ENCODE data around the gene CDC25A.

Gene CDC25A

DNA sequence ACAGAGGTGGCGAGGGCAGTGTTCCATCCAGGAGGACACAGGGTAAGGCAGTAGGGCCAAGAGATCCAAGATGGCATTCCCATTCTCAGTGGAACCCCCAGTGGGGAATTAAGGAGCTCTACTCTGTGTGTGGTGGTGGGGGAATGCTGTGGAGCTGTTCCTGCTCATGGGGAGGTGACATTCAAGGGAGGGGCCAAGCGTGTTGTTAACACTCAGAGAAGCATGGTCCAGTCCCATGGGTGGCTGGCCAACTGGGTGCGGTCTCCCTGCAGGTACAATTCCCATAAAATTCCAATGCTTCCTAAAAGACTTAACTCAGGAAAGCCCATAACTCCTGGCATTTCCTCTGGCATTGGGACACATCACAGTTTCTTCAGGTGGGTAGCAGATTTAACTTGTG is 37.4 kb upstream of the CDC25A start:
- ATAC-seq, result no peak
- no peak for TF ChIP-seq ZC3H10 (CRISPR knock-in tag; IDR thresholded peaks at IDR 0.05)
- no peak for TF ChIP-seq ZFP30 (CRISPR knock-in tag; IDR thresholded peaks at IDR 0.05)
- no peak for TF ChIP-seq ZNF8 (CRISPR knock-in tag; IDR thresholded peaks at IDR 0.05)
- TF ChIP-seq ESRRG (CRISPR knock-in tag; IDR thresholded peaks at IDR 0.05), result no peak
- no peak for TF ChIP-seq ARNTL (CRISPR knock-in tag; IDR thresholded peaks at IDR 0.05; ENCODE audit: borderline replicate concordance, low read depth)
- TF ChIP-seq, protein P1, sequence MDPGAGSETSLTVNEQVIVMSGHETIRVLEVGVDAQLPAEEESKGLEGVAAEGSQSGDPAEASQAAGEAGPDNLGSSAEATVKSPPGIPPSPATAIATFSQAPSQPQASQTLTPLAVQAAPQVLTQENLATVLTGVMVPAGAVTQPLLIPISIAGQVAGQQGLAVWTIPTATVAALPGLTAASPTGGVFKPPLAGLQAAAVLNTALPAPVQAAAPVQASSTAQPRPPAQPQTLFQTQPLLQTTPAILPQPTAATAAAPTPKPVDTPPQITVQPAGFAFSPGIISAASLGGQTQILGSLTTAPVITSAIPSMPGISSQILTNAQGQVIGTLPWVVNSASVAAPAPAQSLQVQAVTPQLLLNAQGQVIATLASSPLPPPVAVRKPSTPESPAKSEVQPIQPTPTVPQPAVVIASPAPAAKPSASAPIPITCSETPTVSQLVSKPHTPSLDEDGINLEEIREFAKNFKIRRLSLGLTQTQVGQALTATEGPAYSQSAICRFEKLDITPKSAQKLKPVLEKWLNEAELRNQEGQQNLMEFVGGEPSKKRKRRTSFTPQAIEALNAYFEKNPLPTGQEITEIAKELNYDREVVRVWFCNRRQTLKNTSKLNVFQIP (CRISPR knock-in tag; IDR thresholded peaks at IDR 0.05; ENCODE audit: borderline replicate concordance, low read depth), result no peak
- no peak for TF ChIP-seq GLIS3 (CRISPR knock-in tag; IDR thresholded peaks at IDR 0.05)
- no peak for TF ChIP-seq TCF4 (CRISPR knock-in tag; IDR thresholded peaks at IDR 0.05; ENCODE audit: borderline replicate concordance)
- TF ChIP-seq OSR1 (CRISPR knock-in tag; IDR thresholded peaks at IDR 0.05), result no peak
- TF ChIP-seq CSDC2 (CRISPR knock-in tag; IDR thresholded peaks at IDR 0.05), result no peak
- TF ChIP-seq ZFP3 (CRISPR knock-in tag; IDR thresholded peaks at IDR 0.05), result no peak

DNA sequence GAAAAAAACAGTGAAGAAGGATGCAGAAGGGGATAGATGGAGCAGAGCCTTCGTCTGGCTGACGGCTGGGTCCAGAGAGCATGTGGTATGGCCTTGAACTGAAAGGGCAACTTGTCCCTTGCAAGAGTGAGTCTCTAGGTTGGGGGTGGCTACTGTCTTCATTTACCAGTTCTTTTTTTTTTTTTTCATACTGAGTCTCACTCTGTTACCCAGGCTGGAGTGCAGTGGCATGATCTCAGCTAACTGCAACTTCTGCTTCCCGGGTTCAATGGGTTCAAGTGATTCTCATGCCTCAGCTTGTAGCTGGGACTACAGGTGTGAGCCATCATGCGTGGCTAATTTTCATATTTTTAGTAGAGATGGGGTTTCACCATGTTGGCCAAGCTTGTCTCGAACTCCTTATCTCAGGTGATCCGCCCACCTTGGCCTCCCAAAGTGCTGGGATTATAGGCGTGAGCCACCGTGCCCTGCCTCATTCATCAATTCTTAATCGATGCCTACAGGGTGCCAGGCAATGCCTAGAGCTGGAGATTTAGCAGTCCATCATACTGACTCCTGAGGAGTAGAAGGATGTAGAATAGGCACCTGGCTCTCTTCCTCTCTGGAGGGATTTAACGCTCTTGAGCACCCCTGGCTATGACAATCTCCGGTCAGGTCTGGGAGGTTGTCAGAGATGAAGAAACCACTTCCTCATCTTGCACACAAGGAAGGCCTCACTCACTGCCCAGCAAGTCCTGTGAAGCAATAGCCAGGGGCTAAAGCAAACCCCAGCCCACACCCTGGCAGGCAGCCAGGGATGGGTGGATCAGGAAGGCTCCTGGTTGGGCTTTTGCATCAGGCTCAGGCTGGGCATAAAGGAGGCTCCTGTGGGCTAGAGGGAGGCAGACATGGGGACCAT is 34.6 kb upstream of the CDC25A start, which contains the start of gene CAMP:
Gene CAMP, plus strand, starts transcription at position 880 of the 898 bp plus-strand sequence. Its CDS starts 17 bp downstream, at position 897.
- no peak; the same call in 2 of the 3 replicates for ATAC-seq
- TF ChIP-seq ZFP30 (CRISPR knock-in tag; IDR thresholded peaks at IDR 0.05) (no peak), CSDC2 (CRISPR knock-in tag; IDR thresholded peaks at IDR 0.05) (no peak), ISL1 (CRISPR knock-in tag; IDR thresholded peaks at IDR 0.05) (no peak), SNAI2 (CRISPR knock-in tag; IDR thresholded peaks at IDR 0.05) (no peak), PPARA (CRISPR knock-in tag; IDR thresholded peaks at IDR 0.05; ENCODE audit: borderline replicate concordance) (no peak), BACH2 (CRISPR knock-in tag; IDR thresholded peaks at IDR 0.05; ENCODE audit: borderline replicate concordance) (no peak), ZNF8 (CRISPR knock-in tag; IDR thresholded peaks at IDR 0.05) (no peak)

DNA sequence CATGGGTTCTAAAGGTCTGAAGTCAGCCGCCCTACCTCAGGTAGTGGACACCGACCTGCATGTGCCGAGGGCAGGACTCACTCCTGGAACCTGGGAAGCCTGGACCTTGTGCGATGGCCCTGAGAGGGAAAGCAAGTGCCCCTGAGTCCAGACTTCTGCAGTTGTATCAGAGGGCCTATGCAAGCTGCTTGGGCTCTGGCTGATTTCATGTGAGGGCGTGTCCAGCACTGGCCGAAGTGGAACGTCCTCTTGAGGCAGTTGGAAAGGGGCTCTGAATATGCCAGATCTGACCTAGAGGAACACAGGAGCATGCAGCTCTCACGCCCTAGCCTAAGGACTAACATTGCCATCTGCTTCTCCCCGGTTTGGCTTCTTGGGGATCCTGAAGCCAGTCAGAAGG is 32.5 kb upstream of the CDC25A start:
- TF ChIP-seq PPARA (CRISPR knock-in tag; IDR thresholded peaks at IDR 0.05; ENCODE audit: borderline replicate concordance) (no peak), ZC3H10 (CRISPR knock-in tag; IDR thresholded peaks at IDR 0.05) (no peak), ZNF70 (CRISPR knock-in tag; IDR thresholded peaks at IDR 0.05) (no peak)
- TF ChIP-seq, protein P2, sequence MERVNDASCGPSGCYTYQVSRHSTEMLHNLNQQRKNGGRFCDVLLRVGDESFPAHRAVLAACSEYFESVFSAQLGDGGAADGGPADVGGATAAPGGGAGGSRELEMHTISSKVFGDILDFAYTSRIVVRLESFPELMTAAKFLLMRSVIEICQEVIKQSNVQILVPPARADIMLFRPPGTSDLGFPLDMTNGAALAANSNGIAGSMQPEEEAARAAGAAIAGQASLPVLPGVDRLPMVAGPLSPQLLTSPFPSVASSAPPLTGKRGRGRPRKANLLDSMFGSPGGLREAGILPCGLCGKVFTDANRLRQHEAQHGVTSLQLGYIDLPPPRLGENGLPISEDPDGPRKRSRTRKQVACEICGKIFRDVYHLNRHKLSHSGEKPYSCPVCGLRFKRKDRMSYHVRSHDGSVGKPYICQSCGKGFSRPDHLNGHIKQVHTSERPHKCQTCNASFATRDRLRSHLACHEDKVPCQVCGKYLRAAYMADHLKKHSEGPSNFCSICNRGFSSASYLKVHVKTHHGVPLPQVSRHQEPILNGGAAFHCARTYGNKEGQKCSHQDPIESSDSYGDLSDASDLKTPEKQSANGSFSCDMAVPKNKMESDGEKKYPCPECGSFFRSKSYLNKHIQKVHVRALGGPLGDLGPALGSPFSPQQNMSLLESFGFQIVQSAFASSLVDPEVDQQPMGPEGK (CRISPR knock-in tag; IDR thresholded peaks at IDR 0.05; ENCODE audit: borderline replicate concordance), result no peak
- TF ChIP-seq, protein P3, sequence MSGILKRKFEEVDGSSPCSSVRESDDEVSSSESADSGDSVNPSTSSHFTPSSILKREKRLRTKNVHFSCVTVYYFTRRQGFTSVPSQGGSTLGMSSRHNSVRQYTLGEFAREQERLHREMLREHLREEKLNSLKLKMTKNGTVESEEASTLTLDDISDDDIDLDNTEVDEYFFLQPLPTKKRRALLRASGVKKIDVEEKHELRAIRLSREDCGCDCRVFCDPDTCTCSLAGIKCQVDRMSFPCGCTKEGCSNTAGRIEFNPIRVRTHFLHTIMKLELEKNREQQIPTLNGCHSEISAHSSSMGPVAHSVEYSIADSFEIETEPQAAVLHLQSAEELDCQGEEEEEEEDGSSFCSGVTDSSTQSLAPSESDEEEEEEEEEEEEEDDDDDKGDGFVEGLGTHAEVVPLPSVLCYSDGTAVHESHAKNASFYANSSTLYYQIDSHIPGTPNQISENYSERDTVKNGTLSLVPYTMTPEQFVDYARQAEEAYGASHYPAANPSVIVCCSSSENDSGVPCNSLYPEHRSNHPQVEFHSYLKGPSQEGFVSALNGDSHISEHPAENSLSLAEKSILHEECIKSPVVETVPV (CRISPR knock-in tag; IDR thresholded peaks at IDR 0.05), result no peak
- TF ChIP-seq, protein P4, sequence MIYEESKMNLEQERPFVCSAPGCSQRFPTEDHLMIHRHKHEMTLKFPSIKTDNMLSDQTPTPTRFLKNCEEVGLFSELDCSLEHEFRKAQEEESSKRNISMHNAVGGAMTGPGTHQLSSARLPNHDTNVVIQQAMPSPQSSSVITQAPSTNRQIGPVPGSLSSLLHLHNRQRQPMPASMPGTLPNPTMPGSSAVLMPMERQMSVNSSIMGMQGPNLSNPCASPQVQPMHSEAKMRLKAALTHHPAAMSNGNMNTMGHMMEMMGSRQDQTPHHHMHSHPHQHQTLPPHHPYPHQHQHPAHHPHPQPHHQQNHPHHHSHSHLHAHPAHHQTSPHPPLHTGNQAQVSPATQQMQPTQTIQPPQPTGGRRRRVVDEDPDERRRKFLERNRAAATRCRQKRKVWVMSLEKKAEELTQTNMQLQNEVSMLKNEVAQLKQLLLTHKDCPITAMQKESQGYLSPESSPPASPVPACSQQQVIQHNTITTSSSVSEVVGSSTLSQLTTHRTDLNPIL (CRISPR knock-in tag; IDR thresholded peaks at IDR 0.05; ENCODE audit: low read depth), result no peak
- ATAC-seq, result no peak

DNA sequence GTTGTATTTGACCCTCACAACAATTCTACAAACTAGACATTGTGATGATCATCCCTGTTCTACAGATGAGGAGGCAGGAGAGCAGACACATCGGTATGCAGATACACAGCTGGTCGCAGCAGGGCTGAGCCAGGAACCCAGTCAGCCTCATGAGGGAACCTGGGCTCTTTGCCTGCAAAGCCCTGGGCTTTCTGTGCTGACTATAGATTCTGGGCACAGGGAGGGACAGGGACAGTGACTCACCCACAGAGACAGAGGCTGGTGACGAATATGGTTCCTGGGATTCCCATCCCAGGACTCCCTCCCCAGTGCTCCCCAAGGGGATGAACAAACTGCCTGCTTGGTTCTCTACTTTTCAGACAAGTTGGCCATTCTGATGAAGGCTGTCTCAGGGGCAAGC is 31.3 kb upstream of the CDC25A start:
- no peak for ATAC-seq
- TF ChIP-seq ZFP30 (CRISPR knock-in tag; IDR thresholded peaks at IDR 0.05) (no peak), RARB (CRISPR knock-in tag; IDR thresholded peaks at IDR 0.05) (no peak), SNAI2 (CRISPR knock-in tag; IDR thresholded peaks at IDR 0.05) (no peak), TCF4 (CRISPR knock-in tag; IDR thresholded peaks at IDR 0.05; ENCODE audit: borderline replicate concordance) (no peak), CSDC2 (CRISPR knock-in tag; IDR thresholded peaks at IDR 0.05) (no peak), OSR1 (CRISPR knock-in tag; IDR thresholded peaks at IDR 0.05) (no peak), ESRRG (CRISPR knock-in tag; IDR thresholded peaks at IDR 0.05) (no peak), ZNF8 (CRISPR knock-in tag; IDR thresholded peaks at IDR 0.05) (no peak), ZFP3 (CRISPR knock-in tag; IDR thresholded peaks at IDR 0.05) (no peak), GLIS3 (CRISPR knock-in tag; IDR thresholded peaks at IDR 0.05) (no peak), PPARA (CRISPR knock-in tag; IDR thresholded peaks at IDR 0.05; ENCODE audit: borderline replicate concordance) (no peak), ZNF565 (CRISPR knock-in tag; conservative IDR thresholded peaks at IDR 0.05; ENCODE audit: low read depth) (no peak)
- TF ChIP-seq, protein P1 (CRISPR knock-in tag; IDR thresholded peaks at IDR 0.05; ENCODE audit: borderline replicate concordance, low read depth), result no peak
- TF ChIP-seq, protein P4 (CRISPR knock-in tag; IDR thresholded peaks at IDR 0.05; ENCODE audit: low read depth), result no peak

Data from SK-N-SH treated with all-trans-retinoic acid at 6 μM for 48 hours (cell line).